HUES64 (cell line): ENCODE results near the gene SPON1.

Experiments used
- H3K27ac ChIP-seq: 2 replicates; pipeline ENCODE4 v1.7.0; 2013; ENCODE audit warnings: low read depth, low read length, inconsistent platforms
- H3K27me3 ChIP-seq: 2 replicates; pipeline ENCODE4 v1.6.1; 2013; ENCODE audit warnings: mild to moderate bottlenecking, low read length; ENCODE audit not compliant: insufficient read depth
- H3K36me3 ChIP-seq: 2 replicates; pipeline ENCODE4 v1.6.1; 2013; ENCODE audit warnings: mild to moderate bottlenecking, low read length; ENCODE audit not compliant: insufficient read depth
- H3K4me1 ChIP-seq: 2 replicates; pipeline ENCODE4 v1.6.1; 2013; ENCODE audit warnings: mild to moderate bottlenecking, low read length, moderate library complexity; ENCODE audit not compliant: insufficient read depth
- H3K4me3 ChIP-seq: 2 replicates; pipeline ENCODE4 v1.5.1; 2013; ENCODE audit warnings: mild to moderate bottlenecking, low read length, moderate library complexity
- H3K9ac ChIP-seq: 2 replicates; pipeline ENCODE4 v1.6.1; 2013; ENCODE audit warnings: mild to moderate bottlenecking, low read depth, low read length
- H3K9me3 ChIP-seq: 2 replicates; pipeline ENCODE4 v1.6.1; 2013; ENCODE audit warnings: low read depth, low read length; ENCODE audit not compliant: insufficient read depth
- WGBS: fragments of 150-250, 120-280 bp; methylation state at CpG from one replicate; pipeline ENCODE4 v1.1.7; 2013; ENCODE audit warnings: missing lambda C conversion rate; 5-methylcytosine and 5-hydroxymethylcytosine counted together

The SPON1 gene

GRCh38 chr11:13944911-13945425 lies 17.6 kb upstream of the SPON1 start:
- Histone ChIP-seq H3K36me3 (no peaks in the 10 kb centered on the region), H3K27me3 (no peaks in the 10 kb centered on the region), H3K4me3 (no peak overlapping the region), H3K4me1 (no peaks in the 10 kb centered on the region; the same call in 1 of the 2 replicates), H3K9ac (no peak overlapping the region), H3K27ac (no peak overlapping the region), H3K9me3 (no peaks in the 10 kb centered on the region)
- 77% methylated on average over 3 of the region's 3 CpGs for WGBS

- H3K9ac ChIP-seq: no peak overlapping the region
- no peaks in the 10 kb centered on the region; the same call in 1 of the 2 replicates for H3K4me1 ChIP-seq
- no peaks in the 10 kb centered on the region for H3K27me3 ChIP-seq
- H3K36me3 ChIP-seq: no peaks in the 10 kb centered on the region
- no peaks in the 10 kb centered on the region for H3K9me3 ChIP-seq
- H3K27ac ChIP-seq: no peak overlapping the region
- H3K4me3 ChIP-seq: no peak overlapping the region
These were observed 15.1 kb upstream of the SPON1 start for GRCh38 chr11:13947379-13947778.

- Histone ChIP-seq H3K4me3 (no peak overlapping the region), H3K9me3 (no peaks in the 10 kb centered on the region), H3K27me3 (no peaks in the 10 kb centered on the region), H3K4me1 (no peaks in the 10 kb centered on the region), H3K9ac (no peak overlapping the region), H3K27ac (no peak overlapping the region), H3K36me3 (no peaks in the 10 kb centered on the region)
- 94% methylated on average over 2 of the region's 2 CpGs for WGBS
These were observed 12.6 kb upstream of the SPON1 start for GRCh38 chr11:13949876-13950275.

GRCh38 chr11:13952221-13952620 lies 10.3 kb upstream of the SPON1 start:
- Histone ChIP-seq H3K36me3 (no peaks in the 10 kb centered on the region), H3K9me3 (no peaks in the 10 kb centered on the region), H3K4me1 (peaks cover 6% of the 10 kb centered on the region; the same call in 1 of the 2 replicates), H3K4me3 (no peak overlapping the region), H3K27me3 (no peaks in the 10 kb centered on the region), H3K27ac (no peak overlapping the region), H3K9ac (no peak overlapping the region)
- WGBS: 92% methylated on average over 1 of the region's 1 CpG

- H3K27me3 ChIP-seq: no peaks in the 10 kb centered on the region
- no peak overlapping the region for H3K4me3 ChIP-seq
- no peak overlapping the region for H3K27ac ChIP-seq
- H3K4me1 ChIP-seq: peaks cover 6% of the 10 kb centered on the region; the same call in 1 of the 2 replicates
- H3K36me3 ChIP-seq: no peaks in the 10 kb centered on the region
- H3K9ac ChIP-seq: no peak overlapping the region
- 94% methylated on average over 3 of the region's 4 CpGs for WGBS
- no peaks in the 10 kb centered on the region for H3K9me3 ChIP-seq
These were observed 9.9 kb upstream of the SPON1 start for GRCh38 chr11:13952668-13953067.

GRCh38 chr11:13954591-13954990 lies 7.9 kb upstream of the SPON1 start:
- peaks cover 6% of the 10 kb centered on the region; the same call in 1 of the 2 replicates for H3K4me1 ChIP-seq
- no peak overlapping the region for H3K4me3 ChIP-seq
- no peaks in the 10 kb centered on the region for H3K36me3 ChIP-seq
- H3K9me3 ChIP-seq: no peaks in the 10 kb centered on the region
- H3K27ac ChIP-seq: no peak overlapping the region
- peaks cover 4% of the 10 kb centered on the region; the same call in 1 of the 2 replicates for H3K27me3 ChIP-seq
- no peak overlapping the region for H3K9ac ChIP-seq
- WGBS: 90% methylated on average over 3 of the region's 3 CpGs

- Histone ChIP-seq H3K36me3 (no peaks in the 10 kb centered on the region), H3K9me3 (no peaks in the 10 kb centered on the region), H3K4me1 (peaks cover 6% of the 10 kb centered on the region; the same call in 1 of the 2 replicates), H3K4me3 (no peak overlapping the region), H3K27ac (no peak overlapping the region), H3K9ac (no peak overlapping the region), H3K27me3 (peaks cover 18% of the 10 kb centered on the region)
- WGBS: 54% methylated on average over 4 of the region's 5 CpGs
These were observed 6.5 kb upstream of the SPON1 start for GRCh38 chr11:13955971-13956421.

- Histone ChIP-seq H3K27ac (no peak overlapping the region), H3K9ac (no peak overlapping the region), H3K4me1 (peaks cover 6% of the 10 kb centered on the region; the same call in 1 of the 2 replicates), H3K4me3 (no peak overlapping the region), H3K27me3 (peaks cover 28% of the 10 kb centered on the region), H3K36me3 (no peaks in the 10 kb centered on the region), H3K9me3 (no peaks in the 10 kb centered on the region)
- WGBS: 89% methylated on average over 1 of the region's 1 CpG
These were observed 5.5 kb upstream of the SPON1 start for GRCh38 chr11:13956988-13957387.

GRCh38 chr11:13958641-13959400 lies 3.7 kb upstream of the SPON1 start:
- Histone ChIP-seq H3K36me3 (no peaks in the 10 kb centered on the region), H3K27ac (no peak overlapping the region), H3K9me3 (no peaks in the 10 kb centered on the region), H3K4me3 (no peak overlapping the region), H3K27me3 (peaks cover 46% of the 10 kb centered on the region), H3K9ac (no peak overlapping the region), H3K4me1 (peaks cover 6% of the 10 kb centered on the region; the same call in 1 of the 2 replicates)
- WGBS: 79% methylated on average over 4 of the region's 7 CpGs

GRCh38 chr11:13962198-13962561 lies 343 bp upstream of the SPON1 start:
- Histone ChIP-seq H3K27ac (no peak overlapping the region), H3K36me3 (no peaks in the 10 kb centered on the region), H3K9me3 (no peaks in the 10 kb centered on the region), H3K4me1 (peaks cover 26% of the 10 kb centered on the region), H3K9ac (peak overlapping the region; percentile 62; the same call in 1 of the 2 replicates), H3K4me3 (peak overlapping the region; percentile 55), H3K27me3 (peaks cover 75% of the 10 kb centered on the region)
- WGBS: 24% methylated on average over 16 of the region's 16 CpGs

GRCh38 chr11:13963169-13963948 lies 836 bp downstream of the SPON1 start:
- Histone ChIP-seq H3K36me3 (no peaks in the 10 kb centered on the region), H3K9me3 (no peaks in the 10 kb centered on the region), H3K27ac (no peak overlapping the region), H3K9ac (peak overlapping the region; percentile 62), H3K4me1 (peaks cover 37% of the 10 kb centered on the region), H3K4me3 (peak overlapping the region; percentile 55), H3K27me3 (peaks cover 76% of the 10 kb centered on the region)
- 1% methylated on average over 60 of the region's 60 CpGs for WGBS
